ENCODE measurements around the gene PAK6.

GRCh38 chr15:40285151-40285550, 46.3 kb downstream of the PAK6 start:
- TF ChIP-seq CTCF (IDR thresholded peaks at IDR 0.05) (no peak), POLR2A (IDR thresholded peaks at IDR 0.05) (no peak)

Data from gastroesophageal sphincter (tissue), 3 donors.